Tibial nerve (tissue), 4 donors: ENCODE measurements around the gene DHRS12.

Source experiments
- EP300 ChIP-seq, 2 donors: sonication (generic); formaldehyde crosslinking; IDR thresholded peaks; one replicate each; pipeline ENCODE4 v1.6.1; 2017; ENCODE audit warnings: antibody characterized with exemption in 2 of 2, mild to moderate bottlenecking in 1 of 2
- POLR2A ChIP-seq, 2 donors: fragments of 450-650 bp; IDR thresholded peaks; one replicate each; pipeline ENCODE4 v1.6.1; 2017; ENCODE audit warnings: antibody characterized with exemption in 2 of 2, mild to moderate bottlenecking in 2 of 2, moderate library complexity in 2 of 2
- TF ChIP-seq, protein P1 (sequence below), 5 experiments: fragments of 200-600 bp in 3 of 5; fragments of 450-650 bp in 2 of 5; sonication (generic) in 3 of 5; IDR thresholded peaks; one replicate each; pipeline ENCODE4 v1.5.1; 2016 to 2019; ENCODE audit warnings: antibody characterized with exemption in 5 of 5, mild to moderate bottlenecking in 3 of 5, moderate library complexity in 2 of 5

DNA sequence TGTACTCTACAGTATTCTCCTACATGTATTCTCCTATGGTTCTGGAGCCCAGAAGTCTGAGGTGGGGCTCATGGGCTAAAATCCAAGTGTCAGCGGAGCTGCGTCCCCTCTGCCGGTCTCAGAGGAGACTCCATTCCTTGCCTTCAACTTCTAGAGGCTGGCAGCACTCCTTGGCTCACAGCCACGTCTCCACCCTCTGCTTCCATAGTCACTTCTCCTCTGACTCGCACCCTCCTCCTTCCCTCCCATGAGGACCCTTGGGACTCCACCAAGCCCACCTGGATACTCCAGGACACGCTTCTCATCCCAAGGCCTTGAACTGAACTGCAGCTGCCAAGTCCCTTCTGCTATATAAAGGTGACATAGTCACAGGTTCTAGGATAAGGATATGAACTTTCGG lies 27.8 kb downstream of the DHRS12 start:
- TF ChIP-seq POLR2A (IDR thresholded peaks at IDR 0.05) (no peak), EP300 (IDR thresholded peaks at IDR 0.05) (no peak)
- TF ChIP-seq, protein P1, sequence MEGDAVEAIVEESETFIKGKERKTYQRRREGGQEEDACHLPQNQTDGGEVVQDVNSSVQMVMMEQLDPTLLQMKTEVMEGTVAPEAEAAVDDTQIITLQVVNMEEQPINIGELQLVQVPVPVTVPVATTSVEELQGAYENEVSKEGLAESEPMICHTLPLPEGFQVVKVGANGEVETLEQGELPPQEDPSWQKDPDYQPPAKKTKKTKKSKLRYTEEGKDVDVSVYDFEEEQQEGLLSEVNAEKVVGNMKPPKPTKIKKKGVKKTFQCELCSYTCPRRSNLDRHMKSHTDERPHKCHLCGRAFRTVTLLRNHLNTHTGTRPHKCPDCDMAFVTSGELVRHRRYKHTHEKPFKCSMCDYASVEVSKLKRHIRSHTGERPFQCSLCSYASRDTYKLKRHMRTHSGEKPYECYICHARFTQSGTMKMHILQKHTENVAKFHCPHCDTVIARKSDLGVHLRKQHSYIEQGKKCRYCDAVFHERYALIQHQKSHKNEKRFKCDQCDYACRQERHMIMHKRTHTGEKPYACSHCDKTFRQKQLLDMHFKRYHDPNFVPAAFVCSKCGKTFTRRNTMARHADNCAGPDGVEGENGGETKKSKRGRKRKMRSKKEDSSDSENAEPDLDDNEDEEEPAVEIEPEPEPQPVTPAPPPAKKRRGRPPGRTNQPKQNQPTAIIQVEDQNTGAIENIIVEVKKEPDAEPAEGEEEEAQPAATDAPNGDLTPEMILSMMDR (IDR thresholded peaks at IDR 0.05): no peak
